ENCODE data around the gene MTA1.

GRCh38 chr14:105420974-105421674, 1.5 kb downstream of the MTA1 start:
- no peak for TF ChIP-seq RAD21 (IDR thresholded peaks at IDR 0.05; ENCODE audit: low read length)
- no peak for TF ChIP-seq CTCF (IDR thresholded peaks at IDR 0.05)
- TF ChIP-seq NFIC (IDR thresholded peaks at IDR 0.05; ENCODE audit: borderline replicate concordance): no peak
- no peak for TF ChIP-seq POLR2AphosphoS5 (IDR thresholded peaks at IDR 0.05; ENCODE audit: low read depth, low read length)
- TF ChIP-seq EP300 (IDR thresholded peaks at IDR 0.05; ENCODE audit: borderline replicate concordance in 1 of 2, low read depth in 1 of 2, low read length in 1 of 2): no peak
- TF ChIP-seq RFX5 (IDR thresholded peaks at IDR 0.05; ENCODE audit: low read length): no peak
- no peak for TF ChIP-seq SIN3A (IDR thresholded peaks at IDR 0.05; ENCODE audit: borderline replicate concordance, low read depth, low read length)
- no peak for TF ChIP-seq YY1 (IDR thresholded peaks at IDR 0.05; ENCODE audit: low read depth)
- no peak for TF ChIP-seq MAX (IDR thresholded peaks at IDR 0.05; ENCODE audit: low read depth)
- no peak for TF ChIP-seq REST (IDR thresholded peaks at IDR 0.05; ENCODE audit: low read depth, low read length)
- TF ChIP-seq NRF1 (IDR thresholded peaks at IDR 0.05; ENCODE audit: low read depth, low read length): no peak
- no peak for TF ChIP-seq PBX3 (IDR thresholded peaks at IDR 0.05)
- TF ChIP-seq FOXJ3 (CRISPR knock-in tag; IDR thresholded peaks at IDR 0.05): no peak
- TF ChIP-seq USF1 (IDR thresholded peaks at IDR 0.05; ENCODE audit: borderline replicate concordance, low read depth): no peak
